ENCODE results near the gene ARHGAP27.
"Not testable (repeated sequence)": the region's sequence is repeated elsewhere in the genome, so short reads cannot be mapped to it uniquely, and the experiment has no call there.

ARHGAP27 gene

GRCh38 chr17:45361976-45362375 lies 70.7 kb downstream of the ARHGAP27 start:
- DNase-seq (ENCODE audit: low read depth): no peak

- no peak for DNase-seq (ENCODE audit: low read depth)
Observed at GRCh38 chr17:45361451-45361850, 71.2 kb downstream of the ARHGAP27 start.

GRCh38 chr17:45357364-45357997 lies 75.2 kb downstream of the ARHGAP27 start:
- no peak for DNase-seq (ENCODE audit: low read depth)

GRCh38 chr17:45355087-45355486 lies 77.6 kb downstream of the ARHGAP27 start:
- DNase-seq (ENCODE audit: low read depth): no peak

DNA sequence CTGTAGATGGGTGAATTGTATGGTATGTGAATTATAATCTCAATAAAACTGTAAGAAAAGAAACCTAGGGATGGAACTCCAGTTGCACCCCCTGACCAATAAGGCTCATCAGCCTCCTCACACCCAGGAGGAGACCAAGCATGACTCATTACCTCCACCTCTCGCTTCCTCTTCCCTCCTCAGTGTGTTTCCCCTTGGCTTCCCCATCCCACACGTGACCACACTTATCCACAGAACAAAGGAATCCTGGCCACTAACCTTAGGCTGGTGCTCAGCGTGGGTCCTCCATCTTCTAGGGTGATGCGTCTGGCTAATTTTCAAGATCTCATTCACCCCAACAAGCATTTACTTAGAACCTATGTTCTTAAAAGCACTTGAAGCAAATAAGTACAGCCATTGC lies 79.6 kb downstream of the ARHGAP27 start:
- DNase-seq (ENCODE audit: low read depth): peak; percentile 10

GRCh38 chr17:45351831-45352230 lies 80.8 kb downstream of the ARHGAP27 start:
- DNase-seq (ENCODE audit: low read depth): no peak

DNA sequence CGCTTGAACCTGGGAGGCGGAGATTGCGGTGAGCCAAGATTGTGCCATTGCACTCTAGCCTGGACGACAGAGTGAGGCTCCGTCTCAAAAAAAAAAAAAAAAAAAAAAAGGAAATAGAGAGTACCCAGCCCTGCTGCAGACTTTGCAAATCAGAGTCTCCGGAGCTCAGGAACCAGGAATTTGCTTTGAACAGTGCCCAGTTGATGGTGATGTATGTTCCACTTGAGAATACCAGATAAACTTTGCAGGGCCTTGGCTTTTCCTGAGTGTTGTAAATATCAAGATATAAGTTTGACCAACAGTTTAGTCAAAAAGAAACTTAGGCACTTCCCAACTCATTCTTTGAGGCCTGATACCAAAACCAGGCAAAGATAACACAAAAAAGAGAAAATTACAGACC lies 85.2 kb downstream of the ARHGAP27 start:
- no peak for DNase-seq (ENCODE audit: low read depth)

DNA sequence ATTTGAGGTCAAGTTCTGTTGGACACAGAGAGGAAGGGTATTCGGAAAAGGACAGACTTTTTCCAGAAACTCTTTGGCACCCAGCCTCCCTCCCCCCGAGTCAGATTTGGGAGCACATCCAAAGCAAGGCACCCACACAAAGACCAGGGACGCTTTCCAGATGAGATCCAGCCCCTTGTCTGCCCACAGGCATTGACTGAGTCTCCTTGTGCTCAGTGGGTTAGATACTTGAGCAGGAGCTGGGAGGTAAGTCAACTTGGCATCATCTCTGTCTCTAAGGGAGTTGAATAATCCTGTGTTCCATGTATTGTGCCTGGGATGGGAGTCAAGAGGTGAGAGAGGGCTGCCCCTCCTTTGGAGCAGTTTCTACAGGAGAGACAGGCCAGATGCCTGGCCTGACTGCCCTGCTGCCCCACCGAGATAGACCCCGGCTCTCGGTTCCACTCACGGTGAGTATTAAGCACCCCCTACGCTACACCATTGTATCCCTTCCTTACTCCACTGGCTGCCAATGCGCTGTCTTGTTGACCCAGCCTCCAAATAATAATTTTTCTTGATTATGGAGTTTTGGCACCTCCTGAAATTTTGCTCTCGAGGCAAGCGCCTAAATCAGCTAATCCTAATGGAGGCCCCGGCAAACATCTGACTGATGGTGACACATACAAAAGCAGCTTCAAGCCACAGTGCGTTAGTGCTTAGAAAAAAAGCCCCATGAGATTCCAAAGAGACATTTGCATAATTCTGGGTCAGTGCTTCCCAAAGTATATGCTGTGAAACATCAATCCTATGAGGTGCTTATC lies 86.3 kb downstream of the ARHGAP27 start:
- DNase-seq (ENCODE audit: low read depth): no peak

DNA sequence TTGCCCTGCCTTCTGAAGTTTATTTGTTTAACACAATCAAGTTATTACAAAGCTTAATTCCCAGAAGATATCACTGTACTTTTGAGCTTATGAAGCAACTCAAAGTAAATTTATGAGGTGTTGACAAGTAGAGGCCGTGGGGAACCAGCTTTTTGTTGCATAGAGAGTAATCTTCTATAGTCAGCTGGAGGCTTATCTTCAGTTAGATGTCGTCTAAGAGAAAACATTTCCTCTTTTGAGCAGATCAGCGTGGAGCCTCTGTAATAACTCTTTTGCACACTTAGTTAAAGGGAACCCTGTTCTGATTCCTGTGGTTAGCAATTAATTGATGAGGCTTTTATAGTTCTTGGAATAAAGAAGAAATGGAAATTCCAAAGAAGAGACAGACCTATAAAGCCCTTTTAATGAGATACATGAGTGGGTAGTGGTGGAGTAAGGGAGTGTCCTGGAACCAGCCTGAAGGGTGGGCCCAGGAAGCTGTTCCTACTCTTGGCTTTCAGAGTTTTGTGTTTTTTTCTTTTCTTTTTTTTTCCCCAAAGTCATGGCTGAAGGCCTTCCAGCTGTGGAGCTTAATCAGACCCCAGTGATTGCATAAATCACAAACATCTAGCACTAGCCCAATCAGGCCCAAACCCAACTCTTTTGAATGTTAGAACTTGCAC lies 87.0 kb downstream of the ARHGAP27 start:
- no peak for DNase-seq (ENCODE audit: low read depth)

GRCh38 chr17:45345246-45345553 lies 87.5 kb downstream of the ARHGAP27 start:
- DNase-seq (ENCODE audit: low read depth): no peak

DNA sequence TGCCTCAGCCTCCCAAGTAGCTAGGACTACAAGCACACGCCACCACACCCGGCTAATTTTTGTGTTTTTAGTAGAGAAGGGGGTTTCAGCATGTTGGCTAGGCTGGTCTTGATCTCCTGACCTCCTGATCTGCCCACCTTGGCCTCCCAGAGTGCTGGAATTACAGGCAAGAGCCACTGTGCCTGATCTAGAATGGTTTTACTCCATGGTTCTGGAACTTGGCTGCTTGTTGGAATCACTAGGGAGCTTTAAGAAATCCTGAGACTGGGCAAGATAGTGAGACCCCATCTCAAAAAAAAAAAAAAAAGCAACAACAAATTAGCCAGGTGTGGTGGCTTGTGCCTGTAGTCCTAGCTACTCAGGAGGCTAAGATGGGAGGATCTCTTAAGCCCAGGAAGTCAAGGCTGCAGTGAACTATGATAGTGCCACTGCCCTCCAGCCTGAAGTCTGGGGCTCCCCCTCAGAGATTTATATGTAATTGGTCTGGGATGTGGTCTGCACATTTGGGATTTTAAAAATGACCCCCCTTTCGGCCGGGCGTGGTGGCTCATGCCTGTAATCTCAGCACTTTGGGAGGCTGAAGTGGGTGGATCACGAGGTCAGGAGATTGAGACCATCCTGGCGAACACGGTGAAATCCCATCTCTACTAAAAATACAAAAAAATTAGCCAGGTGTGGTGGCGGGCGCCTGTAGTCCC lies 88.6 kb downstream of the ARHGAP27 start:
- not testable (repeated sequence) for DNase-seq (ENCODE audit: low read depth)

All from activated T-helper 9 cell treated with anti-CD3 and anti-CD28 coated beads, Interleukin-2, amount 50 U/mL, for 16 hours (primary cell).